GM21423 (cell line): ENCODE results near the gene KCTD19.

Source experiments
- ATAC-seq: cut with Tn5 transposase; IDR thresholded peaks from one replicate; pipeline ENCODE4 v1.9.1; 2021; ENCODE audit warnings: mild to moderate bottlenecking, moderate library complexity; ENCODE audit not compliant: unreplicated experiment

The KCTD19 gene

GRCh38 chr16:67260426-67261063, 66.0 kb downstream of the KCTD19 start:
- ATAC-seq: peak; percentile 49

- ATAC-seq: no peak
These were observed 66.8 kb downstream of the KCTD19 start for GRCh38 chr16:67259705-67260104.

GRCh38 chr16:67258161-67258835, 68.2 kb downstream of the KCTD19 start:
- no peak for ATAC-seq

- ATAC-seq: no peak
These were observed 68.9 kb downstream of the KCTD19 start for GRCh38 chr16:67257486-67258160.

- no peak for ATAC-seq
These were observed 69.8 kb downstream of the KCTD19 start for GRCh38 chr16:67256701-67257230.

- no peak for ATAC-seq
These were observed 70.9 kb downstream of the KCTD19 start for GRCh38 chr16:67255553-67256221.

- no peak for ATAC-seq
These were observed 71.6 kb downstream of the KCTD19 start for GRCh38 chr16:67254801-67255552.

- ATAC-seq: no peak
These were observed 73.7 kb downstream of the KCTD19 start for GRCh38 chr16:67252609-67253497.

GRCh38 chr16:67250045-67250327, 76.6 kb downstream of the KCTD19 start:
- no peak for ATAC-seq

GRCh38 chr16:67249178-67250044, 77.1 kb downstream of the KCTD19 start:
- ATAC-seq: no peak

- ATAC-seq: no peak
These were observed 78.0 kb downstream of the KCTD19 start, which contains the start of gene SLC9A5 for GRCh38 chr16:67248401-67249177. Gene SLC9A5 (plus strand): TSS chr16:67248979. CDS start chr16:67249015, 36 bp downstream.

GRCh38 chr16:67248073-67248400, 78.5 kb downstream of the KCTD19 start:
- no peak for ATAC-seq

- peak; percentile 44 for ATAC-seq
These were observed 79.1 kb downstream of the KCTD19 start, which contains the start of gene FHOD1 for GRCh38 chr16:67247192-67248072. Gene FHOD1 (minus strand): TSS chr16:67247481. CDS start chr16:67247410, 71 bp downstream.

GRCh38 chr16:67246756-67247191, 79.8 kb downstream of the KCTD19 start:
- ATAC-seq: peak; percentile 18

- peak; percentile 23 for ATAC-seq
These were observed 80.3 kb downstream of the KCTD19 start for GRCh38 chr16:67246081-67246755.

GRCh38 chr16:67245674-67246080, 80.9 kb downstream of the KCTD19 start:
- ATAC-seq: no peak
